ENCODE data around the gene GPR61. TPM values are rescaled to one million over a fixed set of nuclear protein-coding genes. Genes with fewer than 3 reads are reported as not detected.
A peak's percentile ranks its signal among the peaks of the same experiment; 100 is the strongest.

Gene GPR61
- total and polyA plus RNA-seq, 2 of the 4 experiments (the other 2 are of a cell fraction): not detected

GRCh38 chr1:109578947-109579443, 39.3 kb downstream of the GPR61 start:
- ATAC-seq (ENCODE audit: low read depth) (peak; percentile 60), DNase-seq (peak; percentile 46)
- CTCF ChIA-PET: interaction anchor here (0.6 to 0.9 kb wide), 2 partner anchors 16 to 514 kb away, joined by 3 read pairs; no protein-coding TSS in a partner anchor
- Histone ChIP-seq H3K23ac (ENCODE audit: low read depth, low read length) (no peak overlapping the region), H3K18ac (ENCODE audit: low read depth, low read length) (no peak overlapping the region), H4K20me1 (ENCODE audit: insufficient read depth, low read length) (peaks cover 16% of the 10 kb centered on the region; the same call in 1 of the 2 replicates), H3K4me1 (ENCODE audit: control insufficient read depth, insufficient read depth, low read length) (peaks cover 8% of the 10 kb centered on the region), H3K27me3 (ENCODE audit: control insufficient read depth, insufficient read depth, low read length) (no peaks in the 10 kb centered on the region), H3K36me3 (ENCODE audit: control insufficient read depth, insufficient read depth, low read length) (peaks cover 16% of the 10 kb centered on the region), H4K91ac (ENCODE audit: insufficient read depth, low read depth, low read length) (no peak overlapping the region), H3K9me3 (ENCODE audit: control insufficient read depth, insufficient read depth, low read length) (no peaks in the 10 kb centered on the region), H3K27ac (ENCODE audit: insufficient read depth, low read length) (no peak overlapping the region), H4K5ac (ENCODE audit: low read depth, low read length) (no peak overlapping the region), H3K14ac (replicated peaks; ENCODE audit: low read depth, low read length) (no peak overlapping the region), H2BK5ac (ENCODE audit: low read depth, low read length, poor library complexity, severe bottlenecking) (peak overlapping the region; percentile 39), H2BK15ac (ENCODE audit: low read depth, low read length) (no peak overlapping the region), H2AK9ac (replicated peaks; ENCODE audit: low read depth, low read length, poor library complexity) (no peak overlapping the region), H3K4ac (ENCODE audit: low read depth, low read length) (no peak overlapping the region), H4K8ac (ENCODE audit: low read depth in 2 of 2, low read length in 2 of 2) (no peak overlapping the region), H3K4me2 (ENCODE audit: low read depth, low read length) (no peak overlapping the region), H3K56ac (ENCODE audit: extremely low read depth, insufficient read depth, low read length) (no peak overlapping the region), H3K9ac (ENCODE audit: low read depth, low read length) (no peak overlapping the region), H3K4me3 (ENCODE audit: insufficient read depth, low read depth, low read length) (no peak overlapping the region), H2BK120ac (ENCODE audit: low read depth, low read length) (no peak overlapping the region), H2BK20ac (ENCODE audit: low read depth, low read length) (no peak overlapping the region), H3K9me1 (ENCODE audit: insufficient read depth, low read length) (peaks cover 8% of the 10 kb centered on the region; the same call in 1 of the 2 replicates), H2AK5ac (ENCODE audit: low read depth, low read length) (no peak overlapping the region), H3K79me1 (ENCODE audit: low read depth in 1 of 2, low read length in 2 of 2) (peaks cover 27 to 69% of the 10 kb centered on the region in 2 experiments), H2AFZ (replicated peaks; ENCODE audit: low read length, poor library complexity) (no peak overlapping the region)
- POLR2A ChIA-PET (ENCODE audit: unreplicated experiment): interaction anchor here (0.6 kb wide), 1 partner anchor 21 kb away, joined by 4 read pairs; no protein-coding TSS in a partner anchor
- BruUV-seq (replicated peaks): no TSS peak
- dilution Hi-C loops (cut with HindIII; ENCODE audit: low sequenced_read_pairs, unreplicated experiment) (no loop called here), intact Hi-C loops (cut with micrococcal nuclease) (no loop called here), in situ Hi-C loops (cut with MboI; ENCODE audit: low sequenced_read_pairs) (no loop called here)
- TF ChIP-seq FOS (IDR thresholded peaks at IDR 0.05; ENCODE audit: low read depth, low read length) (no peak), SMC3 (IDR thresholded peaks at IDR 0.05; ENCODE audit: low read depth, low read length) (no peak), ELK1 (IDR thresholded peaks at IDR 0.05; ENCODE audit: borderline replicate concordance, low read depth, low read length) (no peak), CHD1 (IDR thresholded peaks at IDR 0.05; ENCODE audit: low read depth, low read length) (no peak), NFE2L2 (IDR thresholded peaks at IDR 0.05; ENCODE audit: low read depth, low read length) (no peak), BHLHE40 (IDR thresholded peaks at IDR 0.05; ENCODE audit: low read depth, low read length) (no peak), RCOR1 (IDR thresholded peaks at IDR 0.05; ENCODE audit: insufficient replicate concordance, low read length) (no peak), MXI1 (IDR thresholded peaks at IDR 0.05; ENCODE audit: borderline replicate concordance, low read depth, low read length) (no peak)
- no CpG with 5 or more reads among the region's 3 CpGs for WGBS, 2 experiments (ENCODE audit: extremely low coverage in 2 of 2, insufficient read length in 1 of 2)
